ENCODE measurements around the gene CARMIL3.
"Not testable (repeated sequence)": the region's sequence is repeated elsewhere in the genome, so short reads cannot be mapped to it uniquely, and the experiment has no call there.

Gene CARMIL3

GRCh38 chr14:24103451-24103850, 51.6 kb downstream of the CARMIL3 start:
- no peak overlapping the region for H3K4me3 ChIP-seq (ENCODE audit: low read depth, low read length)
- POLR2A ChIA-PET, result interaction anchor here (1.4 to 3.0 kb wide), 2 partner anchors 9 to 10 kb away, joined by 4 to 15 read pairs; partner anchors contain the start of genes DCAF11 and PCK2
- no peak for DNase-seq (ENCODE audit: low read depth, low spot score)
- CTCF ChIA-PET, result interaction anchor here (1.0 to 7.7 kb wide), 4 partner anchors 9 to 47 kb away, joined by 3 to 164 read pairs (median 8); partner anchors contain the start of gene PCK2
- TF ChIP-seq CTCF (IDR thresholded peaks at IDR 0.05; ENCODE audit: insufficient read depth, low read length, missing control alignments), result no peak

GRCh38 chr14:24105609-24106239, 53.9 kb downstream of the CARMIL3 start:
- CTCF ChIA-PET, result interaction anchor here (1.2 to 7.7 kb wide), 6 partner anchors 11 to 202 kb away, joined by 3 to 247 read pairs (median 15); partner anchors contain the start of genes CIDEB, IRF9 and PCK2
- H3K4me3 ChIP-seq (ENCODE audit: low read depth, low read length); DNase-seq (ENCODE audit: low read depth, low spot score): not testable (repeated sequence)
- POLR2A ChIA-PET, result interaction anchor here (1.1 to 3.9 kb wide), 3 partner anchors 8 to 11 kb away, joined by 3 to 24 read pairs (median 8); partner anchors contain the start of genes DCAF11, NRL and PCK2

GRCh38 chr14:24106672-24107271, 55.0 kb downstream of the CARMIL3 start:
- ChIA-PET CTCF (interaction anchor here (1.0 to 7.7 kb wide), 11 partner anchors 11 to 54 kb away, joined by 3 to 247 read pairs (median 19); partner anchors contain the start of genes IRF9, PCK2, PSME1 and PSME2), POLR2A (interaction anchor here (2.1 to 3.9 kb wide), 3 partner anchors 7 to 49 kb away, joined by 8 to 24 read pairs (median 20); partner anchors contain the start of genes DCAF11, NRL and PCK2)
- no peak for DNase-seq (ENCODE audit: low read depth, low spot score)
- TF ChIP-seq CTCF (IDR thresholded peaks at IDR 0.05; ENCODE audit: insufficient read depth, low read length, missing control alignments), result no peak
- H3K4me3 ChIP-seq (ENCODE audit: low read depth, low read length), result no peak overlapping the region

- CTCF ChIA-PET, result interaction anchor here (0.7 to 7.7 kb wide), 24 partner anchors 8 to 200 kb away, joined by 3 to 247 read pairs (median 9); partner anchors contain the start of genes CIDEB, IRF9, PCK2 and PSME1
- POLR2A ChIA-PET, result interaction anchor here (0.6 to 3.9 kb wide), 6 partner anchors 11 to 464 kb away, joined by 3 to 24 read pairs (median 4); partner anchors contain the start of gene PCK2
- DNase-seq (ENCODE audit: low read depth, low spot score), result no peak
- H3K4me3 ChIP-seq (ENCODE audit: low read depth, low read length), result no peak overlapping the region
- TF ChIP-seq CTCF (IDR thresholded peaks at IDR 0.05; ENCODE audit: insufficient read depth, low read length, missing control alignments), result no peak
These were observed 56.6 kb downstream of the CARMIL3 start for GRCh38 chr14:24108336-24108874.

GRCh38 chr14:24110060-24110459, 58.3 kb downstream of the CARMIL3 start:
- ChIA-PET CTCF (interaction anchor here (0.8 to 7.7 kb wide), 13 partner anchors 10 to 187 kb away, joined by 3 to 247 read pairs (median 15); partner anchors contain the start of genes CARMIL3, EMC9, IRF9 and PCK2), POLR2A (no interaction called here)
- TF ChIP-seq CTCF (IDR thresholded peaks at IDR 0.05; ENCODE audit: insufficient read depth, low read length, missing control alignments), result no peak
- no peak for DNase-seq (ENCODE audit: low read depth, low spot score)
- no peak overlapping the region for H3K4me3 ChIP-seq (ENCODE audit: low read depth, low read length)

- no peak overlapping the region for H3K4me3 ChIP-seq (ENCODE audit: low read depth, low read length)
- no peak for TF ChIP-seq CTCF (IDR thresholded peaks at IDR 0.05; ENCODE audit: insufficient read depth, low read length, missing control alignments)
- DNase-seq (ENCODE audit: low read depth, low spot score), result no peak
- ChIA-PET POLR2A (no interaction called here), CTCF (interaction anchor here (0.8 to 7.7 kb wide), 13 partner anchors 8 to 187 kb away, joined by 3 to 247 read pairs (median 15); partner anchors contain the start of genes CARMIL3, EMC9, IRF9 and PCK2)
These were observed 58.7 kb downstream of the CARMIL3 start for GRCh38 chr14:24110523-24110922.

All from AG04449 (cell line).